ENCODE measurements around the gene ANKRD22.

DNA sequence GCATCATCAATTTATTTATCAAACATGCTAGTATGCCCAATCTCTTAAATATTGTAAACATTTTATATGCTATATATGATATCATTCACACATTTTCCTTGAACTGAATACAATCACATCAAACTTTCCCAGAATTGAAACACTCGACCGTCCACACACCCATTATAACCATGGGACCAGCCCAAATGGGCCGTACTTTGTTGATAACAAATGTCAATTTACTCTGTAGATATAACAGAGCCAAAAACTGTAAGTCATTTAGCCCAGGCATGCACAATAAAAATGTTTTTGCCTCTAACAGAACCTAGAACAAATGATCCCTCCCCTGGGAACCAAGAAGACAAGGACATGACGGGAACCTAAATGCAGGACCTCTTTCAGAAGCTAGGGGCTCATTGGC lies 683 bp upstream of the ANKRD22 start:
- TF ChIP-seq, protein P1, sequence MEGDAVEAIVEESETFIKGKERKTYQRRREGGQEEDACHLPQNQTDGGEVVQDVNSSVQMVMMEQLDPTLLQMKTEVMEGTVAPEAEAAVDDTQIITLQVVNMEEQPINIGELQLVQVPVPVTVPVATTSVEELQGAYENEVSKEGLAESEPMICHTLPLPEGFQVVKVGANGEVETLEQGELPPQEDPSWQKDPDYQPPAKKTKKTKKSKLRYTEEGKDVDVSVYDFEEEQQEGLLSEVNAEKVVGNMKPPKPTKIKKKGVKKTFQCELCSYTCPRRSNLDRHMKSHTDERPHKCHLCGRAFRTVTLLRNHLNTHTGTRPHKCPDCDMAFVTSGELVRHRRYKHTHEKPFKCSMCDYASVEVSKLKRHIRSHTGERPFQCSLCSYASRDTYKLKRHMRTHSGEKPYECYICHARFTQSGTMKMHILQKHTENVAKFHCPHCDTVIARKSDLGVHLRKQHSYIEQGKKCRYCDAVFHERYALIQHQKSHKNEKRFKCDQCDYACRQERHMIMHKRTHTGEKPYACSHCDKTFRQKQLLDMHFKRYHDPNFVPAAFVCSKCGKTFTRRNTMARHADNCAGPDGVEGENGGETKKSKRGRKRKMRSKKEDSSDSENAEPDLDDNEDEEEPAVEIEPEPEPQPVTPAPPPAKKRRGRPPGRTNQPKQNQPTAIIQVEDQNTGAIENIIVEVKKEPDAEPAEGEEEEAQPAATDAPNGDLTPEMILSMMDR (IDR thresholded peaks at IDR 0.05), result no peak
- no peak for TF ChIP-seq POLR2A (IDR thresholded peaks at IDR 0.05)

Data from adrenal gland (tissue), 5 donors.